H9 (cell line): Measurements from ENCODE around the gene RGS6. TPM values are rescaled to one million over a fixed set of nuclear protein-coding genes. Genes with fewer than 3 reads are reported as not detected.

Source experiments
- DNase-seq: peaks from one replicate; pipeline ENCODE4 v3.0.0-alpha.2; 2017
- H2AFZ ChIP-seq: one replicate; pipeline ENCODE4 v1.6.1; 2013; ENCODE audit warnings: mild to moderate bottlenecking, low read length, control low read depth, moderate library complexity
- H2AK5ac ChIP-seq: 2 replicates; pipeline ENCODE4 v1.6.1; 2013; ENCODE audit warnings: low read length, control low read depth, mixed read lengths; ENCODE audit not compliant: insufficient read length
- H2BK120ac ChIP-seq: one replicate; pipeline ENCODE4 v1.6.1; 2013; ENCODE audit warnings: low read depth, mild to moderate bottlenecking, low read length, control low read depth, inconsistent platforms; ENCODE audit not compliant: poor library complexity, severe bottlenecking
- H2BK12ac ChIP-seq: 2 replicates; pipeline ENCODE4 v1.6.1; 2013; ENCODE audit warnings: low read length, control low read depth, mixed read lengths, low read depth; ENCODE audit not compliant: insufficient read length
- H2BK15ac ChIP-seq: 2 replicates; pipeline ENCODE4 v1.6.1; 2013; ENCODE audit warnings: low read depth, low read length, control low read depth
- H2BK20ac ChIP-seq: one replicate; pipeline ENCODE4 v1.6.1; 2013; ENCODE audit warnings: low read depth, mild to moderate bottlenecking, low read length, control low read depth, inconsistent platforms; ENCODE audit not compliant: poor library complexity, severe bottlenecking
- H2BK5ac ChIP-seq: 2 replicates; pipeline ENCODE4 v1.6.1; 2013; ENCODE audit warnings: low read length, control low read depth, mixed read lengths; ENCODE audit not compliant: insufficient read length
- H3K14ac ChIP-seq: 2 replicates; pipeline ENCODE4 v1.6.1; 2013; ENCODE audit warnings: low read length, control low read depth; ENCODE audit not compliant: insufficient read depth
- H3K18ac ChIP-seq: 2 replicates; pipeline ENCODE4 v1.6.1; 2013; ENCODE audit warnings: low read depth, mild to moderate bottlenecking, mixed read lengths, low read length, control low read depth; ENCODE audit not compliant: insufficient read length
- H3K23ac ChIP-seq: 2 replicates; pipeline ENCODE4 v1.6.1; 2013; ENCODE audit warnings: low read length, control low read depth, mixed read lengths, low read depth; ENCODE audit not compliant: insufficient read length
- H3K23me2 ChIP-seq: 2 replicates; pipeline ENCODE4 v1.6.1; 2013; ENCODE audit warnings: low read depth, mild to moderate bottlenecking, mixed read lengths, low read length, control low read depth; ENCODE audit not compliant: insufficient read length, poor library complexity, severe bottlenecking
- H3K27ac ChIP-seq: 2 replicates; pipeline ENCODE4 v1.5.1; 2013; ENCODE audit warnings: low read length, control low read depth, mixed read lengths, low read depth; ENCODE audit not compliant: insufficient read length
- H3K27me3 ChIP-seq: 2 replicates; pipeline ENCODE4 v1.6.1; 2013; ENCODE audit warnings: low read length, control low read depth, inconsistent platforms; ENCODE audit not compliant: insufficient read depth
- H3K4ac ChIP-seq: 2 replicates; pipeline ENCODE4 v1.6.1; 2013; ENCODE audit warnings: low read depth, mild to moderate bottlenecking, control low read depth, inconsistent platforms, low read length, moderate library complexity
- H3K4me1 ChIP-seq: 2 replicates; pipeline ENCODE4 v1.6.1; 2013; ENCODE audit warnings: low read length, control low read depth, inconsistent platforms; ENCODE audit not compliant: insufficient read depth
- H3K4me2 ChIP-seq: 2 replicates; pipeline ENCODE4 v1.6.1; 2013; ENCODE audit warnings: low read length, control low read depth, mixed read lengths; ENCODE audit not compliant: insufficient read length, insufficient read depth
- H3K56ac ChIP-seq: 2 replicates; pipeline ENCODE4 v1.6.1; 2013; ENCODE audit warnings: low read depth, mild to moderate bottlenecking, mixed read lengths, low read length, control low read depth; ENCODE audit not compliant: insufficient read length
- H3K79me1 ChIP-seq: 2 replicates; pipeline ENCODE4 v1.6.1; 2013; ENCODE audit warnings: low read depth, mild to moderate bottlenecking, moderate library complexity, low read length, control low read depth, inconsistent platforms; ENCODE audit not compliant: insufficient read depth, poor library complexity, severe bottlenecking
- H3K79me2 ChIP-seq: 2 replicates; pipeline ENCODE4 v1.6.1; 2013; ENCODE audit warnings: low read length, control low read depth, inconsistent platforms; ENCODE audit not compliant: insufficient read depth
- H3K9ac ChIP-seq: 2 replicates; pipeline ENCODE4 v1.6.1; 2013; ENCODE audit warnings: low read length, control low read depth, mixed read lengths; ENCODE audit not compliant: insufficient read length; ENCODE audit errors: extremely low read depth
- H3K9me3 ChIP-seq: one replicate; pipeline ENCODE4 v1.6.1; 2013; ENCODE audit warnings: low read depth, low read length, inconsistent platforms; ENCODE audit not compliant: control insufficient read depth
- H3T11ph ChIP-seq: one replicate; pipeline ENCODE4 v1.6.1; 2013; ENCODE audit warnings: mild to moderate bottlenecking, low read length, control low read depth, inconsistent platforms
- H4K20me1 ChIP-seq: one replicate; pipeline ENCODE4 v1.6.1; 2013; ENCODE audit not compliant: control insufficient read depth, insufficient read length, insufficient read depth
- H4K5ac ChIP-seq: 2 replicates; pipeline ENCODE4 v1.6.1; 2013; ENCODE audit warnings: low read depth, mild to moderate bottlenecking, mixed read lengths, low read length, control low read depth; ENCODE audit not compliant: insufficient read length
- H4K8ac ChIP-seq: replicated peaks from 2 replicates; pipeline ENCODE4 v1.6.1; 2013; ENCODE audit warnings: low read length, control low read depth, mixed read lengths, low read depth; ENCODE audit not compliant: insufficient read length
- H4K91ac ChIP-seq: 2 replicates; pipeline ENCODE4 v1.6.1; 2013; ENCODE audit warnings: low read depth, mild to moderate bottlenecking, moderate library complexity, mixed read lengths, low read length, control low read depth; ENCODE audit not compliant: insufficient read length
- H3K27ac Mint-ChIP-seq, 3 experiments: 2 replicates in 2 of 3; 3 replicates in 1 of 3; pipeline ENCODE4 v1.8.0; 2020 to 2021; ENCODE audit warnings: mixed read lengths in 3 of 3, mild to moderate bottlenecking in 1 of 3, moderate library complexity in 1 of 3
- H3K27me3 Mint-ChIP-seq: 2 replicates; pipeline ENCODE4 v1.8.0; 2021; ENCODE audit warnings: low read depth, mild to moderate bottlenecking, moderate library complexity, mixed read lengths
- H3K36me3 Mint-ChIP-seq, 3 experiments: 2 replicates in 2 of 3; 3 replicates in 1 of 3; pipeline ENCODE4 v1.8.0; 2020 to 2021; ENCODE audit warnings: low read depth in 3 of 3, mixed read lengths in 3 of 3; ENCODE audit not compliant: insufficient read depth in 1 of 3
- H3K4me1 Mint-ChIP-seq, 2 experiments: 2 replicates each; pipeline ENCODE4 v1.8.0; 2020; ENCODE audit warnings: mixed read lengths in 2 of 2
- H3K4me3 Mint-ChIP-seq, 2 experiments: 2 replicates in 1 of 2; 3 replicates in 1 of 2; pipeline ENCODE4 v1.8.0; 2020 to 2021; ENCODE audit warnings: mild to moderate bottlenecking in 2 of 2, mixed read lengths in 2 of 2, moderate library complexity in 1 of 2
- H3K9me3 Mint-ChIP-seq, 2 experiments: 2 replicates in 1 of 2; 3 replicates in 1 of 2; pipeline ENCODE4 v1.8.0; 2020; ENCODE audit warnings: mild to moderate bottlenecking in 2 of 2, mixed read lengths in 2 of 2, moderate library complexity in 1 of 2
- CTCF ChIP-seq: fragments of 200-600 bp; sonication (generic); conservative IDR thresholded peaks from 3 replicates; pipeline ENCODE4 v1.8.0; 2021; ENCODE audit warnings: antibody characterized with exemption, mild to moderate bottlenecking
- WGBS: extraction: QIAGEN DNeasy Blood & Tissue Kit; methylation state at CpG from one replicate; pipeline ENCODE4 v1.1.7; 2013; ENCODE audit warnings: missing lambda C conversion rate, low lambda C conversion rate, mixed read lengths; ENCODE audit not compliant: insufficient read length; ENCODE audit errors: extremely low coverage; 5-methylcytosine and 5-hydroxymethylcytosine counted together
- total RNA-seq: library from RNA; stranded (reverse); gene quantifications from 2 replicates; pipeline ENCODE4 v1.2.1, GENCODE V29; 2021

The RGS6 gene
- total RNA-seq, 1 experiment from 2014 or later = 3.0 TPM

- WGBS = no CpG with 5 or more reads among the region's 7 CpGs
- no peak overlapping the region for H2AK5ac ChIP-seq
- Mint-ChIP-seq H3K36me3 (peaks cover 7 to 9% (median 8%) of the 10 kb centered on the region in 3 experiments; a peak in 6 of 7 replicates), H3K27me3 (no peaks in the 10 kb centered on the region; the same call in 1 of the 2 replicates), H3K27ac (no peak overlapping the region), H3K9me3 (peaks cover 8% of the 10 kb centered on the region in 2 experiments), H3K4me3 (no peak overlapping the region), H3K4me1 (peaks cover 3 to 5% of the 10 kb centered on the region in 2 experiments; a peak in 3 of 4 replicates)
- no peak overlapping the region for H2BK20ac ChIP-seq
- H3K4me1 ChIP-seq = no peaks in the 10 kb centered on the region
- no peak overlapping the region for H3K9ac ChIP-seq
- no peak overlapping the region for H3K56ac ChIP-seq
- H2BK120ac ChIP-seq = no peak overlapping the region
- H4K91ac ChIP-seq = no peak overlapping the region
- no peak overlapping the region for H4K8ac ChIP-seq
- H2BK12ac ChIP-seq = no peak overlapping the region
- H3K79me1 ChIP-seq = no peaks in the 10 kb centered on the region
- H2AFZ ChIP-seq = no peak overlapping the region
- H4K5ac ChIP-seq = no peak overlapping the region
- no peak for DNase-seq
- no peaks in the 10 kb centered on the region for H3K27me3 ChIP-seq
- H3K4ac ChIP-seq = no peak overlapping the region
- H3K14ac ChIP-seq = no peak overlapping the region
- H2BK15ac ChIP-seq = no peak overlapping the region
- no peak overlapping the region for H3K4me2 ChIP-seq
- H3K9me3 ChIP-seq = no peaks in the 10 kb centered on the region
- no peaks in the 10 kb centered on the region for H3K23me2 ChIP-seq
- TF ChIP-seq CTCF = no peak
- H2BK5ac ChIP-seq = no peak overlapping the region
- no peak overlapping the region for H3K18ac ChIP-seq
- no peak overlapping the region for H3K23ac ChIP-seq
- no peak overlapping the region for H3T11ph ChIP-seq
- no peak overlapping the region for H3K27ac ChIP-seq
- no peaks in the 10 kb centered on the region for H4K20me1 ChIP-seq
- no peaks in the 10 kb centered on the region for H3K79me2 ChIP-seq
Measured at GRCh38 chr14:72389200-72389599, 457.0 kb downstream of the RGS6 start.
